ENCODE results near the gene SS18L1.

DNA sequence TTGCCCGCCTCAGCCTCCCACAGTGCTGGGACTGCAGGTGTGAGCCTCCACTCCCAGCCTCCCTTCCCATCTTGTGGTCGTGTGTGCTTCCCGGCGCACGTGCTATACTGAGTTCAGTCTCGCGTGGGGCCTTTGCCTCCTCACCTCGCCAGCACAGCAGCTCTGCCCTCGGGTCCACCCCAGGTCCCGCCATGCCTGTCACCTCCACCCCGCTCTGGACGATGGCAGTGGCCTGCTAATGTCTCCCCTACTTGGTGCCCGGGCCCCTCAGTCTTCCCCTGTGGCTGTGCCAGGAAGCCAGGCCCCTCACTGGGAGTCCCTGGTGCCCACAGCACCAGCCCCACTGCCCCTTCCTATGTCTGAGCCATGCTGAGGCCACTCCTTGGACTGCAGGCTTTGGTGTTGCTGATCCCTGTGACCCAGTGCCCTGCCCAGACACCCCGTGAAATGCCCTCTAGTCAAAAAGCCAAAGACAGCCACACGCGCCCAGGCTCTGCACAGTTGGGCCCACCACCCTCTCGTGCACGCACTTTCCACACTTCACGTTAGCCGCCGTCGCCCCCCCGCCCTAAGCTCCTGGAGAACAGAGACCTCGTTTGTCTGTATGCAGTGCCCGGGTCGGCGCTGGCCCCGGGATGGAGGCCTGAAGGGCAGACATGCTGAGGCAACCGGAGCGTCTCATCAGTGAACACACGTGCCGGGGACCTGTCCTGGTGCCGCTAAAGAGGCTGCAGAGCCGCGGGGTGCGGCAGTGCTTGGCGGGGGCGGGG is 62.2 kb downstream of the SS18L1 start:
- TF ChIP-seq, protein P1, sequence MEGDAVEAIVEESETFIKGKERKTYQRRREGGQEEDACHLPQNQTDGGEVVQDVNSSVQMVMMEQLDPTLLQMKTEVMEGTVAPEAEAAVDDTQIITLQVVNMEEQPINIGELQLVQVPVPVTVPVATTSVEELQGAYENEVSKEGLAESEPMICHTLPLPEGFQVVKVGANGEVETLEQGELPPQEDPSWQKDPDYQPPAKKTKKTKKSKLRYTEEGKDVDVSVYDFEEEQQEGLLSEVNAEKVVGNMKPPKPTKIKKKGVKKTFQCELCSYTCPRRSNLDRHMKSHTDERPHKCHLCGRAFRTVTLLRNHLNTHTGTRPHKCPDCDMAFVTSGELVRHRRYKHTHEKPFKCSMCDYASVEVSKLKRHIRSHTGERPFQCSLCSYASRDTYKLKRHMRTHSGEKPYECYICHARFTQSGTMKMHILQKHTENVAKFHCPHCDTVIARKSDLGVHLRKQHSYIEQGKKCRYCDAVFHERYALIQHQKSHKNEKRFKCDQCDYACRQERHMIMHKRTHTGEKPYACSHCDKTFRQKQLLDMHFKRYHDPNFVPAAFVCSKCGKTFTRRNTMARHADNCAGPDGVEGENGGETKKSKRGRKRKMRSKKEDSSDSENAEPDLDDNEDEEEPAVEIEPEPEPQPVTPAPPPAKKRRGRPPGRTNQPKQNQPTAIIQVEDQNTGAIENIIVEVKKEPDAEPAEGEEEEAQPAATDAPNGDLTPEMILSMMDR (conservative IDR thresholded peaks at IDR 0.05): no peak
- TF ChIP-seq EZH2 (IDR thresholded peaks at IDR 0.05; ENCODE audit: low read depth): no peak
